Measurements from ENCODE around the gene VPS54. TPM values are rescaled to one million over a fixed set of nuclear protein-coding genes. Genes with fewer than 3 reads are reported as not detected.

VPS54 gene
- polyA plus RNA-seq, 3 donors, result 11.4 to 17.3 (median 11.5) TPM

- no peak overlapping the region for H3K4me3 Mint-ChIP-seq
- H3K36me3 ChIP-seq (replicated peaks in 1 of 2; ENCODE audit: control insufficient read depth in 1 of 2, insufficient read depth in 2 of 2, low read length in 2 of 2), result peaks cover 53 to 95% of the 10 kb centered on the region in 2 donors
- no peak for DNase-seq
- no peaks in the 10 kb centered on the region for H3K27me3 ChIP-seq (ENCODE audit: control insufficient read depth in 2 of 2, insufficient read depth in 2 of 2, low read length in 2 of 2)
- peaks cover 12 to 37% (median 26%) of the 10 kb centered on the region in 7 donors for H3K9me3 Mint-ChIP-seq
- H3K9ac ChIP-seq (ENCODE audit: insufficient read depth, low read length, poor library complexity, severe bottlenecking), result no peak overlapping the region
- H3K9me3 ChIP-seq (replicated peaks in 1 of 2; ENCODE audit: control insufficient read depth in 1 of 2, insufficient read depth in 1 of 2, low read length in 2 of 2), result peaks cover 12 to 23% of the 10 kb centered on the region in 2 donors
- H3K27ac ChIP-seq (ENCODE audit: low read depth in 1 of 2, low read length in 2 of 2), result no peak overlapping the region
- no peaks in the 10 kb centered on the region for H3K27me3 Mint-ChIP-seq (ENCODE audit: low read depth in 3 of 3)
- WGBS (ENCODE audit: insufficient coverage), result no CpG with 5 or more reads among the region's 2 CpGs
- H4K20me1 ChIP-seq (ENCODE audit: insufficient read depth, low read length), result no peaks in the 10 kb centered on the region
- intact Hi-C loops (cut with micrococcal nuclease), result no loop called here
- no peak for TF ChIP-seq CTCF (IDR thresholded peaks at IDR 0.05)
- H3K79me2 ChIP-seq (ENCODE audit: insufficient read depth, low read length), result no peaks in the 10 kb centered on the region
- H3K4me3 ChIP-seq (replicated peaks in 1 of 3; ENCODE audit: low read depth in 2 of 3, low read length in 3 of 3), result no peak overlapping the region
- peaks cover 74 to 95% of the 10 kb centered on the region in 2 donors for H3K36me3 Mint-ChIP-seq
- no peak overlapping the region for H3K27ac Mint-ChIP-seq
- H3K4me1 ChIP-seq (ENCODE audit: control insufficient read depth in 1 of 2, insufficient read depth in 2 of 2, low read length in 2 of 2), result no peaks in the 10 kb centered on the region
- H3K4me1 Mint-ChIP-seq, result no peaks in the 10 kb centered on the region
- no peak overlapping the region for H2AFZ ChIP-seq (ENCODE audit: insufficient read depth, low read depth, low read length, poor library complexity, severe bottlenecking)
- H3K4me2 ChIP-seq (replicated peaks; ENCODE audit: extremely low read depth, low read length, poor library complexity, severe bottlenecking), result no peak overlapping the region
Observed at GRCh38 chr2:63903003-63903402, 116.2 kb downstream of the VPS54 start.

- Histone ChIP-seq H2AFZ (ENCODE audit: insufficient read depth, low read depth, low read length, poor library complexity, severe bottlenecking) (no peak overlapping the region), H3K9me3 (replicated peaks in 1 of 2; ENCODE audit: control insufficient read depth in 1 of 2, insufficient read depth in 1 of 2, low read length in 2 of 2) (peaks cover 12 to 23% of the 10 kb centered on the region in 2 donors), H4K20me1 (ENCODE audit: insufficient read depth, low read length) (no peaks in the 10 kb centered on the region), H3K4me1 (ENCODE audit: control insufficient read depth in 1 of 2, insufficient read depth in 2 of 2, low read length in 2 of 2) (no peaks in the 10 kb centered on the region), H3K27me3 (ENCODE audit: control insufficient read depth in 2 of 2, insufficient read depth in 2 of 2, low read length in 2 of 2) (no peaks in the 10 kb centered on the region), H3K9ac (ENCODE audit: insufficient read depth, low read length, poor library complexity, severe bottlenecking) (no peak overlapping the region), H3K4me3 (replicated peaks in 1 of 3; ENCODE audit: low read depth in 2 of 3, low read length in 3 of 3) (no peak overlapping the region), H3K27ac (ENCODE audit: low read depth in 1 of 2, low read length in 2 of 2) (no peak overlapping the region), H3K4me2 (replicated peaks; ENCODE audit: extremely low read depth, low read length, poor library complexity, severe bottlenecking) (no peak overlapping the region), H3K36me3 (replicated peaks in 1 of 2; ENCODE audit: control insufficient read depth in 1 of 2, insufficient read depth in 2 of 2, low read length in 2 of 2) (peaks cover 56 to 95% of the 10 kb centered on the region in 2 donors), H3K79me2 (ENCODE audit: insufficient read depth, low read length) (no peaks in the 10 kb centered on the region)
- Mint-ChIP-seq H3K27me3 (ENCODE audit: low read depth in 3 of 3) (no peaks in the 10 kb centered on the region), H3K36me3 (peaks cover 72 to 93% of the 10 kb centered on the region in 2 donors), H3K4me1 (no peaks in the 10 kb centered on the region), H3K4me3 (no peak overlapping the region), H3K9me3 (peaks cover 12 to 37% (median 26%) of the 10 kb centered on the region in 7 donors), H3K27ac (peak overlapping the region in 2 of 7 donors; percentile 19 to 50)
- TF ChIP-seq CTCF (IDR thresholded peaks at IDR 0.05), result no peak
- intact Hi-C loops (cut with micrococcal nuclease), result no loop called here
- no peak for DNase-seq
Observed at GRCh38 chr2:63902149-63902548, 117.1 kb downstream of the VPS54 start.
